ENCODE data around the gene RSPH1. TPM values are rescaled to one million over a fixed set of nuclear protein-coding genes. Genes with fewer than 3 reads are reported as not detected.

Gene RSPH1
- total and polyA plus RNA-seq, 2 of the 8 experiments (the other 6 are each of a cell fraction or from before 2014, with no cell fraction given): 0.24 TPM; not detected in 1

DNA sequence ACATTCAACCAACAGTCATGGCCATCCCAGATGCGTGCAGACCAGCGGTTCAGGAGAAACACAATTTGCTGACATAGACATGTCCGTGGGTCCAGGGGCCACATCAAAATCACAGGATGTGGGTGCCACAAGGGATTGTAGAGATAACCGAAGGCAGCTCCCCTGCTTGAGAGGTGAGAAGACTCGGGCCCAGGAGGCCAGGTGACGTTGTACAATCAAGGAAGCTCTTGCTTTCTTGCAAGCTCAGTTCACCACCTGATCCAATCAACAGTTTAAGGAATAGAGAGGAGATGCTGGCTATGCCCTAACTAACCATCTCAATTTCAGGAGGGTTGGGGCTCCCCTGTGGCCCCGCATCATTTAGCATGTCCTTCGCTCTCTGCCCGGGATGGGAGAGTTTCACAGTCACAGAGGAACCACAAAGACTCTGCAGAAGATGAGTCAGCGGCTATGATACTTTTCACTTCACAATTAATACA, 72.8 kb downstream of the RSPH1 start:
- Histone ChIP-seq H2BK12ac (ENCODE audit: low read depth, low read length) (no peak overlapping the region), H3K27ac (ENCODE audit: low read depth, low read length) (no peak overlapping the region), H4K8ac (ENCODE audit: extremely low read depth, insufficient read depth, low read length) (no peak overlapping the region), H3K9ac (replicated peaks in 1 of 4; ENCODE audit: extremely low read depth in 1 of 4, low read depth in 3 of 4, low read length in 3 of 4) (no peak overlapping the region), H3K79me2 (ENCODE audit: control insufficient read depth in 1 of 2, insufficient read depth in 2 of 2, low read length in 2 of 2) (no peaks in the 10 kb centered on the region), H3K56ac (replicated peaks; ENCODE audit: insufficient read length, low read depth, low read length) (no peak overlapping the region), H3K4me3 (ENCODE audit: extremely low read depth in 1 of 4, insufficient read depth in 2 of 4, low read depth in 3 of 4, low read length in 4 of 4) (no peak overlapping the region), H3K23ac (ENCODE audit: insufficient read length) (no peak overlapping the region), H4K5ac (ENCODE audit: insufficient read length, low read depth, low read length) (no peak overlapping the region), H2BK20ac (ENCODE audit: low read length) (no peak overlapping the region), H2AFZ (ENCODE audit: low read length) (no peak overlapping the region), H4K20me1 (replicated peaks in 1 of 2; ENCODE audit: control insufficient read depth in 1 of 2, insufficient read depth in 2 of 2, low read length in 2 of 2) (no peaks in the 10 kb centered on the region), H3K4me2 (ENCODE audit: insufficient read depth in 1 of 2, low read depth in 2 of 2, low read length in 2 of 2) (no peak overlapping the region), H2BK15ac (ENCODE audit: low read length) (no peak overlapping the region), H3K9me3 (ENCODE audit: insufficient read depth in 2 of 2, low read depth in 1 of 2, low read length in 1 of 2) (0 out of 4 replicates have a peak, but pooled peaks cover 0 to 2% of the 10 kb centered on the region in 2 experiments), H3K4me1 (replicated peaks in 1 of 4; ENCODE audit: control insufficient read depth in 3 of 4, insufficient read depth in 4 of 4, low read length in 3 of 4) (no peaks in the 10 kb centered on the region), H3K14ac (ENCODE audit: insufficient read length) (no peak overlapping the region), H3K18ac (ENCODE audit: extremely low read depth, low read length) (no peak overlapping the region), H3K79me1 (ENCODE audit: low read depth, low read length) (no peaks in the 10 kb centered on the region), H3K36me3 (ENCODE audit: control insufficient read depth in 2 of 4, insufficient read depth in 4 of 4, low read length in 3 of 4) (no peaks in the 10 kb centered on the region), H2AK5ac (ENCODE audit: low read depth, low read length) (no peak overlapping the region), H3K27me3 (replicated peaks in 1 of 4; ENCODE audit: control insufficient read depth in 3 of 4, extremely low read depth in 1 of 4, insufficient read depth in 3 of 4, low read length in 3 of 4) (no peaks in the 10 kb centered on the region; a peak in 1 of 7 replicates), H2BK5ac (ENCODE audit: low read depth, low read length) (no peak overlapping the region), H2BK120ac (replicated peaks; ENCODE audit: low read depth, low read length) (no peak overlapping the region), H3K4ac (replicated peaks; ENCODE audit: insufficient read length, low read depth, low read length) (no peak overlapping the region), H3K23me2 (ENCODE audit: low read depth, low read length) (no peaks in the 10 kb centered on the region), H4K91ac (replicated peaks; ENCODE audit: insufficient read length, low read length) (no peak overlapping the region)
- CTCF ChIA-PET (ENCODE audit: partially characterized antibody): interaction anchor here (0.7 to 2.0 kb wide), 10 partner anchors 8 to 62 kb away, joined by 3 to 7 read pairs (median 3); no protein-coding TSS in a partner anchor
- FAIRE-seq: no peak
- DNase-seq (ENCODE audit: low read depth in 1 of 2, low spot score in 2 of 2): no peak
- WGBS, 2 experiments (ENCODE audit: extremely low coverage in 1 of 2, insufficient coverage in 1 of 2, insufficient read length in 1 of 2, insufficient replicate concordance in 2 of 2, low coverage in 1 of 2, low lambda C conversion rate in 2 of 2, missing lambda C conversion rate in 1 of 2): 88% methylated on average over 10 of the region's 10 CpGs; no CpG with 5 or more reads in 1 of the 2 experiments
- POLR2A ChIA-PET (ENCODE audit: partially characterized antibody): no interaction called here
- no peak for TF ChIP-seq EZH2 (IDR thresholded peaks at IDR 0.05; ENCODE audit: low read depth, low read length, severe bottlenecking)
- no peak for TF ChIP-seq SP2 (IDR thresholded peaks at IDR 0.05; ENCODE audit: low read length)
- no peak for TF ChIP-seq FOSL1 (IDR thresholded peaks at IDR 0.05; ENCODE audit: insufficient read depth, low read depth, low read length)
- TF ChIP-seq RNF2 (IDR thresholded peaks at IDR 0.05; ENCODE audit: borderline replicate concordance, low read depth, low read length, missing control alignments, poor library complexity, severe bottlenecking): no peak
- TF ChIP-seq JUND (IDR thresholded peaks at IDR 0.05; ENCODE audit: low read length): no peak
- TF ChIP-seq ATF2 (IDR thresholded peaks at IDR 0.05; ENCODE audit: low read length): no peak
- TF ChIP-seq CBX8 (IDR thresholded peaks at IDR 0.05; ENCODE audit: borderline replicate concordance, low read depth, low read length): no peak
- TF ChIP-seq BACH1 (IDR thresholded peaks at IDR 0.05; ENCODE audit: low read length): no peak
- no peak for TF ChIP-seq EGR1 (IDR thresholded peaks at IDR 0.05; ENCODE audit: borderline replicate concordance, low read depth, low read length)
- TF ChIP-seq KDM1A (IDR thresholded peaks at IDR 0.05; ENCODE audit: borderline replicate concordance, low read length): no peak
- TF ChIP-seq SIRT6 (IDR thresholded peaks at IDR 0.05; ENCODE audit: low read length): no peak
- no peak for TF ChIP-seq HDAC6 (IDR thresholded peaks at IDR 0.05; ENCODE audit: low read depth, low read length)

Measured in H1 (cell line).